Nephron (organoid): Measurements from ENCODE around the gene NXN.

Experiments used
- H3K27ac Mint-ChIP-seq, 3 experiments: 2 replicates each; pipeline ENCODE4 v1.8.0; 2020; ENCODE audit warnings: mixed read lengths in 3 of 3, mild to moderate bottlenecking in 2 of 3, moderate library complexity in 1 of 3
- H3K27me3 Mint-ChIP-seq: 2 replicates; pipeline ENCODE4 v1.8.0; 2021; ENCODE audit warnings: low read depth, mild to moderate bottlenecking, moderate library complexity, mixed read lengths
- H3K36me3 Mint-ChIP-seq: 2 replicates; pipeline ENCODE4 v1.8.0; 2020; ENCODE audit warnings: low read depth, mixed read lengths
- H3K4me1 Mint-ChIP-seq: 2 replicates; pipeline ENCODE4 v1.8.0; 2020; ENCODE audit warnings: mixed read lengths
- H3K4me3 Mint-ChIP-seq, 3 experiments: 2 replicates each; pipeline ENCODE4 v1.8.0; 2020; ENCODE audit warnings: mild to moderate bottlenecking in 3 of 3, mixed read lengths in 3 of 3, moderate library complexity in 2 of 3
- H3K9me3 Mint-ChIP-seq: 2 replicates; pipeline ENCODE4 v1.8.0; 2020; ENCODE audit warnings: mixed read lengths
- TF ChIP-seq, protein P1 (sequence below), 3 experiments: fragments of 200-600 bp; sonication (generic); IDR thresholded peaks; one replicate each; pipeline ENCODE4 v1.5.0; 2021; ENCODE audit warnings: antibody characterized with exemption in 3 of 3; ENCODE audit not compliant: unreplicated experiment in 3 of 3

The NXN gene

DNA sequence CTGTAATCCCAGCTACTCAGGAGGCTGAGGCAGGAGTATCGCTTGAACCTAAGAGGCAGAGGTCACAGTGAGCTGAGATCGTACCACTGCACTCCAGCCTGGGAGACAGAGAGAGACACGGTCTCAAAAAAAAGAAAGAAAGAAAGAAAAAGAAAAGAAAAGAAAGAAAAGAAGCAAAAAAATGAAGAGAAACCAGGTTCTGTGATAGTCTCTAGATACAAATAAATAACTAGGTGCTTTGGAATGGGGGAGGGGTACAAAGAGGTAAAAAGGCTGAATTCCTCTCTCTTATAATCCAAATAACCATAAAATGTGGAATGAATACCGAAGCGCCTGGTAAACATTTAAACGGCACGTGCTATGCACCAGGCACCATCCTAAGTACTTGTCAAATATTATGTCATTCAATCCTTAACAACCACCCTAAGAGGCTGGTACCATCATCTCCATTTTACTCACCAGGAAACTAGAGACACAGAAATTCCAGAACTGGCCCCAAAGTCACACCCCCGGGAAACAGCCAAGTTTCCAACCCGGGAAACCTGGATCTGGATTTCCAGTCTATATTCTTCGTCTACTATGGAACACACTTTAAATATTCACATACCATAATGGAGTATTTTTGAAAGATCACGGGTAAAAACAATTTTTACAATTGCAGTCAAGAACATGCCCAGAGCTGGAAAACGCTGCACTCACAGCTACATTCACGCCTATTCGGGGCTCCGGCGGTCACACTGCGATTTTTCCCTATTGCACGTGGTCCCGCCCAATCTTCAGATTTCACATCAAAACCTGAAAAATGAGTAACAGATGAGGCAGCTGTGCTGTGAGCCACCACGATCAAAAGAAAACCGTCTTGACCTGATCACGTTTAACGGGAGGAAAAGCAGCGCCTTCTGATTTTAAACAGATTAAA, 10.5 kb downstream of the NXN start:
- Mint-ChIP-seq H3K4me1 (peaks cover 59% of the 10 kb centered on the region), H3K9me3 (no peaks in the 10 kb centered on the region), H3K36me3 (peaks cover 12% of the 10 kb centered on the region), H3K4me3 (peak overlapping the region; percentile 70 to 77 (median 74)), H3K27me3 (peaks cover 15% of the 10 kb centered on the region), H3K27ac (peak overlapping the region; percentile 75 to 94 (median 83))
- TF ChIP-seq, protein P1, sequence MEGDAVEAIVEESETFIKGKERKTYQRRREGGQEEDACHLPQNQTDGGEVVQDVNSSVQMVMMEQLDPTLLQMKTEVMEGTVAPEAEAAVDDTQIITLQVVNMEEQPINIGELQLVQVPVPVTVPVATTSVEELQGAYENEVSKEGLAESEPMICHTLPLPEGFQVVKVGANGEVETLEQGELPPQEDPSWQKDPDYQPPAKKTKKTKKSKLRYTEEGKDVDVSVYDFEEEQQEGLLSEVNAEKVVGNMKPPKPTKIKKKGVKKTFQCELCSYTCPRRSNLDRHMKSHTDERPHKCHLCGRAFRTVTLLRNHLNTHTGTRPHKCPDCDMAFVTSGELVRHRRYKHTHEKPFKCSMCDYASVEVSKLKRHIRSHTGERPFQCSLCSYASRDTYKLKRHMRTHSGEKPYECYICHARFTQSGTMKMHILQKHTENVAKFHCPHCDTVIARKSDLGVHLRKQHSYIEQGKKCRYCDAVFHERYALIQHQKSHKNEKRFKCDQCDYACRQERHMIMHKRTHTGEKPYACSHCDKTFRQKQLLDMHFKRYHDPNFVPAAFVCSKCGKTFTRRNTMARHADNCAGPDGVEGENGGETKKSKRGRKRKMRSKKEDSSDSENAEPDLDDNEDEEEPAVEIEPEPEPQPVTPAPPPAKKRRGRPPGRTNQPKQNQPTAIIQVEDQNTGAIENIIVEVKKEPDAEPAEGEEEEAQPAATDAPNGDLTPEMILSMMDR (IDR thresholded peaks at IDR 0.05; ENCODE audit: unreplicated experiment in 3 of 3), result no peak

DNA sequence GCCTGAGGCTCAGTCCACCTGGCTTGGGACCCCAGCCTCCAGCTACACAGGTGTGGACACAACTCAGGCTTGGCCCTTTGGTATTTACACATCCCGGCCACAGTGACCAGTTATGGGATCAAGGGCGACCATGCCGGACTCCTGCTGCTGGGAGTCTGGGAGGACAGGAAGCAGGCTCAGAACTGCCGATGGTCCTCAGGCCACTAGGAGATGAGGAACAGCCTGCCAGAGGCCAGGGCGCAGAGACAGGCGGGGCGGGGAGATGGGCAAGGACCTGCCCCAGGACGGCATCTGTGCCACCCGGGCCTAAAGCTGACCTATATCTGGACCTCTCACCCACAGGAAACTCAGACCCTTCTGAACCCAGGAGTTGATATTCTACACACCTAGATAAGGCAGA, 12.5 kb downstream of the NXN start:
- H3K27me3 Mint-ChIP-seq, result peaks cover 15% of the 10 kb centered on the region
- no peak overlapping the region for H3K4me3 Mint-ChIP-seq
- H3K9me3 Mint-ChIP-seq, result no peaks in the 10 kb centered on the region
- peaks cover 66% of the 10 kb centered on the region for H3K4me1 Mint-ChIP-seq
- peaks cover 6% of the 10 kb centered on the region for H3K36me3 Mint-ChIP-seq
- peak overlapping the region in 1 of 3 experiments; percentile 65 for H3K27ac Mint-ChIP-seq
- TF ChIP-seq, protein P1 (IDR thresholded peaks at IDR 0.05; ENCODE audit: unreplicated experiment in 3 of 3), result no peak

DNA sequence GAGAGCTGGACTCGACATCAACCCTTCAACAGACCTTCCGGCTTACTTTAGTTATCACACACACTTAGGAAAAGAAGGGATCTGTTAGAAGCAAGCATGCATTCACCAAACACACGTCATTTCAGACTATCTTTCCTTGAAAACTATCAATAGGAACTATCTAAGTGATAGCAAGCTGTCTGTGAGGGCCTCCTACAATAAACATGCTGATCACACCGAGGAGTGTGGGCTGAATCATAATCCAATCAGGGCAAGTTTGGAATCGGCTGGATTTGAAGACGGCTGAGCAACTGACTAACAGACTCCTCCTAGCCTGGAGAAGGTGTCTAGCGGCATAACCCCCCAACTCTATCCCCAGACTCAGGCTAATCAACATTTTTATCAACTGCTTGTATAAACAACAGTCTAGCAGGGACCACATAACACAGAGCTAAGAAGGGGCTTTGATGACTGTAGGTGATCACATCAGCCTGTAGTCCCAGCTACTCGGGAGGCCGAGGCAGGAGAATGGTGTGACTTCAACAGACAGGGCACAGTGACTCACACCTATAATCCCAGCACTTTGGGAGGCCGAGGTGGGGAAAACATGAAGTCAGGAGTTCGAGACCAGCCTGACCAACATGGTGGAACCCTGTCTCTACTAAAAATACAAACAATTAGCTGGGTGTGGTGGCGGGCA, 14.1 kb downstream of the NXN start:
- TF ChIP-seq, protein P1 (IDR thresholded peaks at IDR 0.05; ENCODE audit: unreplicated experiment in 3 of 3), result no peak
- Mint-ChIP-seq H3K27me3 (peaks cover 9% of the 10 kb centered on the region), H3K4me3 (peak overlapping the region in 1 of 3 experiments; percentile 13)

DNA sequence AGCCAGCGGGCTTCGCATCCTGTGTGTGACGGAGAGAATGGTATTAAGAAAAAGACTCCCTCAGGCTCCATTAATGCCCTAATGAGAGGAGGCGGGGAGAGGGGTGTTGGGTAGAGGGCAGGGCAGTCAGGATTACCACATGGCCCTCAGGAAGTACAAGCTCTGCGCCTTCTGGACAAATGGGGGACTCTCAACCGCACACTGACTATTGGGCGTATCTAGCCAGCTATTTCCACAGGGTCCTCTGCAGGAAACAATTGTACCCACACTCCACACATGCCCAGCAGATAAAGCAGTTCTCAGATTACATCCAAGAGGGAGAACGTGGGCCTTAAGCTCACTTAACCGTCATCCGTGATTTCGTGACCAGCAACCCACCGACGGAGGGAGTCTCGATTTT, 14.7 kb downstream of the NXN start:
- peaks cover 2% of the 10 kb centered on the region for H3K36me3 Mint-ChIP-seq
- H3K27me3 Mint-ChIP-seq, result peaks cover 8% of the 10 kb centered on the region
- TF ChIP-seq, protein P1 (IDR thresholded peaks at IDR 0.05; ENCODE audit: unreplicated experiment in 3 of 3), result no peak
- H3K27ac Mint-ChIP-seq, result peak overlapping the region; percentile 56 to 84 (median 75)
- H3K4me1 Mint-ChIP-seq, result peaks cover 68% of the 10 kb centered on the region
- no peaks in the 10 kb centered on the region for H3K9me3 Mint-ChIP-seq
- peak overlapping the region in 2 of 3 experiments; percentile 11 to 47 for H3K4me3 Mint-ChIP-seq

More for the DNA sequence above, 14.1 kb downstream of the NXN start:
- H3K36me3 Mint-ChIP-seq, result peaks cover 6% of the 10 kb centered on the region
- peaks cover 69% of the 10 kb centered on the region for H3K4me1 Mint-ChIP-seq
- no peaks in the 10 kb centered on the region for H3K9me3 Mint-ChIP-seq
- H3K27ac Mint-ChIP-seq, result peak overlapping the region; percentile 56 to 84 (median 75)

DNA sequence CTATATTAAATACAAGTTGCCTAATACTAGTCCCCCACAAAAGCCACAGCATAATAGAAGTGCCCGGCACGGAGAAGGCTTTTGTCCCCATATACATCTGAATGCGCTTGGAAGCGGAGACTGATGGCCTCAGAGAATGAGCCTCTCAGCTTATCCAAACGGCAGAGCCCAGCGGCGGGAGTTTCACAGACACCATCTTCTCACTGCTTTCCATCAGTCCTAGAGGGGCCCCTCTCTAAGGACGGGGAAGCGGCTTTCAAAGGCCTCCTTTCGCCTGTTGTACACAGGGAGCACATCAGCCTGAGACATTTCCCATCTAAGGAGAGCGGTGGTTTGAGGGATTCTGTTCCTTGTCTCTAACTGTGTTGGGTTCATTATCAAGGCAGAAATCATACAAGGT, 16.9 kb downstream of the NXN start:
- peaks cover 5% of the 10 kb centered on the region for H3K36me3 Mint-ChIP-seq
- peak overlapping the region; percentile 2 to 57 (median 35) for H3K4me3 Mint-ChIP-seq
- H3K9me3 Mint-ChIP-seq, result no peaks in the 10 kb centered on the region

More for the DNA sequence above, 16.9 kb downstream of the NXN start:
- H3K27me3 Mint-ChIP-seq, result peaks cover 4% of the 10 kb centered on the region
- TF ChIP-seq, protein P1 (IDR thresholded peaks at IDR 0.05; ENCODE audit: unreplicated experiment in 3 of 3), result no peak
- peak overlapping the region; percentile 24 to 76 (median 70) for H3K27ac Mint-ChIP-seq
- peaks cover 52% of the 10 kb centered on the region for H3K4me1 Mint-ChIP-seq
